ENCODE results near the gene SIM2. TPM values are rescaled to one million over a fixed set of nuclear protein-coding genes. Genes with fewer than 3 reads are reported as not detected.
A peak's percentile ranks its signal among the peaks of the same experiment; 100 is the strongest.

The SIM2 gene
- total RNA-seq, 2 donors from 2014 or later = not detected

- peak overlapping the region; percentile 15 for H3K4me3 Mint-ChIP-seq
- H3K36me3 Mint-ChIP-seq (ENCODE audit: low read depth) = peaks cover 2% of the 10 kb centered on the region
- peaks cover 93% of the 10 kb centered on the region for H3K27me3 Mint-ChIP-seq
- H3K9me3 ChIP-seq (ENCODE audit: control insufficient read depth, low read length, poor library complexity, severe bottlenecking) = no peaks in the 10 kb centered on the region
- ATAC-seq (no peak), DNase-seq (no peak)
- H3K27ac Mint-ChIP-seq = no peak overlapping the region
- H3K4me1 Mint-ChIP-seq = peaks cover 4% of the 10 kb centered on the region
Observed at GRCh38 chr21:36692114-36692834, 6.6 kb upstream of the SIM2 start.

GRCh38 chr21:36692835-36693488, 6.0 kb upstream of the SIM2 start:
- ATAC-seq (no peak), DNase-seq (no peak)
- Mint-ChIP-seq H3K4me3 (no peak overlapping the region), H3K36me3 (ENCODE audit: low read depth) (peaks cover 2% of the 10 kb centered on the region), H3K27ac (no peak overlapping the region), H3K27me3 (peaks cover 89% of the 10 kb centered on the region), H3K4me1 (peaks cover 4% of the 10 kb centered on the region)
- no peaks in the 10 kb centered on the region for H3K9me3 ChIP-seq (ENCODE audit: control insufficient read depth, low read length, poor library complexity, severe bottlenecking)

- Mint-ChIP-seq H3K4me3 (no peak overlapping the region), H3K4me1 (peaks cover 4% of the 10 kb centered on the region), H3K27me3 (peaks cover 84% of the 10 kb centered on the region), H3K27ac (no peak overlapping the region), H3K36me3 (ENCODE audit: low read depth) (peaks cover 2% of the 10 kb centered on the region)
- no peak for ATAC-seq
- no peaks in the 10 kb centered on the region for H3K9me3 ChIP-seq (ENCODE audit: control insufficient read depth, low read length, poor library complexity, severe bottlenecking)
- no peak for DNase-seq
Observed at GRCh38 chr21:36693489-36694030, 5.4 kb upstream of the SIM2 start.

GRCh38 chr21:36694031-36694515, 4.8 kb upstream of the SIM2 start:
- Mint-ChIP-seq H3K27ac (no peak overlapping the region), H3K4me3 (no peak overlapping the region), H3K36me3 (ENCODE audit: low read depth) (peaks cover 2% of the 10 kb centered on the region), H3K27me3 (peaks cover 80% of the 10 kb centered on the region), H3K4me1 (peaks cover 4% of the 10 kb centered on the region)
- H3K9me3 ChIP-seq (ENCODE audit: control insufficient read depth, low read length, poor library complexity, severe bottlenecking) = no peaks in the 10 kb centered on the region
- ATAC-seq = no peak
- DNase-seq = no peak

- DNase-seq = no peak
- Mint-ChIP-seq H3K36me3 (ENCODE audit: low read depth) (peaks cover 2% of the 10 kb centered on the region), H3K27ac (no peak overlapping the region), H3K4me1 (peaks cover 4% of the 10 kb centered on the region), H3K4me3 (no peak overlapping the region), H3K27me3 (peaks cover 73% of the 10 kb centered on the region)
- H3K9me3 ChIP-seq (ENCODE audit: control insufficient read depth, low read length, poor library complexity, severe bottlenecking) = no peaks in the 10 kb centered on the region
- no peak for ATAC-seq
Observed at GRCh38 chr21:36694593-36695282, 4.2 kb upstream of the SIM2 start.

GRCh38 chr21:36695283-36695634, 3.7 kb upstream of the SIM2 start:
- Mint-ChIP-seq H3K27me3 (peaks cover 71% of the 10 kb centered on the region), H3K27ac (no peak overlapping the region)

GRCh38 chr21:36695671-36696389, 3.1 kb upstream of the SIM2 start:
- H3K9me3 ChIP-seq (ENCODE audit: control insufficient read depth, low read length, poor library complexity, severe bottlenecking) = no peaks in the 10 kb centered on the region
- Mint-ChIP-seq H3K4me3 (no peak overlapping the region), H3K27me3 (peaks cover 70% of the 10 kb centered on the region), H3K36me3 (ENCODE audit: low read depth) (peaks cover 7% of the 10 kb centered on the region), H3K27ac (no peak overlapping the region), H3K4me1 (peaks cover 12% of the 10 kb centered on the region)
- ATAC-seq (no peak), DNase-seq (no peak)

More at GRCh38 chr21:36695283-36695634, 3.7 kb upstream of the SIM2 start:
- no peak for ATAC-seq
- DNase-seq = no peak
- H3K9me3 ChIP-seq (ENCODE audit: control insufficient read depth, low read length, poor library complexity, severe bottlenecking) = no peaks in the 10 kb centered on the region
- H3K4me1 Mint-ChIP-seq = peaks cover 7% of the 10 kb centered on the region
- peaks cover 5% of the 10 kb centered on the region for H3K36me3 Mint-ChIP-seq (ENCODE audit: low read depth)
- H3K4me3 Mint-ChIP-seq = no peak overlapping the region

- Mint-ChIP-seq H3K36me3 (ENCODE audit: low read depth) (peaks cover 7% of the 10 kb centered on the region), H3K27ac (peak overlapping the region; percentile 53), H3K27me3 (peaks cover 66% of the 10 kb centered on the region), H3K4me1 (peaks cover 13% of the 10 kb centered on the region), H3K4me3 (no peak overlapping the region)
- no peak for ATAC-seq
- no peak for DNase-seq
- no peaks in the 10 kb centered on the region for H3K9me3 ChIP-seq (ENCODE audit: control insufficient read depth, low read length, poor library complexity, severe bottlenecking)
Observed at GRCh38 chr21:36696390-36697059, 2.4 kb upstream of the SIM2 start.

GRCh38 chr21:36697060-36697850, 1.7 kb upstream of the SIM2 start:
- H3K4me1 Mint-ChIP-seq = peaks cover 15% of the 10 kb centered on the region
- ATAC-seq (no peak), DNase-seq (no peak)
- peaks cover 66% of the 10 kb centered on the region for H3K27me3 Mint-ChIP-seq
- H3K4me3 Mint-ChIP-seq = no peak overlapping the region
- H3K36me3 Mint-ChIP-seq (ENCODE audit: low read depth) = peaks cover 7% of the 10 kb centered on the region
- no peaks in the 10 kb centered on the region for H3K9me3 ChIP-seq (ENCODE audit: control insufficient read depth, low read length, poor library complexity, severe bottlenecking)
- H3K27ac Mint-ChIP-seq = peak overlapping the region; percentile 53

- no peak for DNase-seq
- H3K4me3 Mint-ChIP-seq = no peak overlapping the region
- H3K27ac Mint-ChIP-seq = no peak overlapping the region
- no peaks in the 10 kb centered on the region for H3K9me3 ChIP-seq (ENCODE audit: control insufficient read depth, low read length, poor library complexity, severe bottlenecking)
- H3K27me3 Mint-ChIP-seq = peaks cover 66% of the 10 kb centered on the region
- no peak for ATAC-seq
- peaks cover 7% of the 10 kb centered on the region for H3K36me3 Mint-ChIP-seq (ENCODE audit: low read depth)
- peaks cover 15% of the 10 kb centered on the region for H3K4me1 Mint-ChIP-seq
Observed at GRCh38 chr21:36697851-36698384, 997 bp upstream of the SIM2 start.

- Mint-ChIP-seq H3K4me3 (no peak overlapping the region), H3K36me3 (ENCODE audit: low read depth) (peaks cover 7% of the 10 kb centered on the region), H3K4me1 (peaks cover 15% of the 10 kb centered on the region), H3K27me3 (peaks cover 67% of the 10 kb centered on the region), H3K27ac (no peak overlapping the region)
- DNase-seq (no peak), ATAC-seq (no peak)
- H3K9me3 ChIP-seq (ENCODE audit: control insufficient read depth, low read length, poor library complexity, severe bottlenecking) = no peaks in the 10 kb centered on the region
Observed at GRCh38 chr21:36698385-36698980, 432 bp upstream of the SIM2 start.

Measured in T-helper 17 cell (primary cell).